CD14-positive monocyte (primary cell): Measurements from ENCODE around the gene SNRPD3. TPM values are rescaled to one million over a fixed set of nuclear protein-coding genes. Genes with fewer than 3 reads are reported as not detected.

ENCODE experiments used
- DNase-seq, 3 donors: peaks; one replicate each; pipeline ENCODE4 v3.0.0-alpha.2; 2011 to 2022
- H2AFZ ChIP-seq: 2 replicates; pipeline ENCODE4 v1.6.0; 2012; ENCODE audit warnings: mild to moderate bottlenecking, low read depth, low read length, inconsistent platforms; ENCODE audit not compliant: insufficient read depth, poor library complexity, severe bottlenecking
- H3K27ac ChIP-seq, 2 donors: 1 replicate in 1 of 2; 2 replicates in 1 of 2; pipeline ENCODE4 v1.5.1; 2012 to 2013; ENCODE audit warnings: low read length in 2 of 2, control low read depth in 1 of 2, inconsistent platforms in 1 of 2, low read depth in 1 of 2, mild to moderate bottlenecking in 1 of 2
- H3K27me3 ChIP-seq, 2 donors: one replicate each; pipeline versions ENCODE4 v1.6.0 to v1.6.1; 2011 to 2013; ENCODE audit warnings: low read length in 2 of 2; ENCODE audit not compliant: control insufficient read depth in 2 of 2, insufficient read depth in 2 of 2
- H3K36me3 ChIP-seq, 2 donors: replicated peaks in 1 of 2; 1 replicate in 1 of 2; 2 replicates in 1 of 2; pipeline versions ENCODE4 v1.5.1 to v1.6.1; 2012 to 2013; ENCODE audit warnings: low read length in 2 of 2, control low read depth in 1 of 2, inconsistent platforms in 1 of 2, mild to moderate bottlenecking in 1 of 2; ENCODE audit not compliant: insufficient read depth in 2 of 2, control insufficient read depth in 1 of 2
- H3K4me1 ChIP-seq, 2 donors: 1 replicate in 1 of 2; 2 replicates in 1 of 2; pipeline versions ENCODE4 v1.5.1 to v1.6.1; 2012 to 2013; ENCODE audit warnings: low read length in 2 of 2, control low read depth in 1 of 2, inconsistent platforms in 1 of 2, mild to moderate bottlenecking in 1 of 2, moderate library complexity in 1 of 2; ENCODE audit not compliant: insufficient read depth in 2 of 2, control insufficient read depth in 1 of 2
- H3K4me2 ChIP-seq: replicated peaks from 2 replicates; pipeline ENCODE3; 2012; ENCODE audit warnings: low read length, moderate library complexity, mild to moderate bottlenecking; ENCODE audit not compliant: poor library complexity, severe bottlenecking; ENCODE audit errors: extremely low read depth
- H3K4me3 ChIP-seq, 3 experiments: fragments of 200-600 bp in 1 of 3; sonication (generic) in 1 of 3; replicated peaks in 1 of 3; 1 replicate in 2 of 3; 2 replicates in 1 of 3; pipeline ENCODE4 v1.5.1; 2011 to 2013; ENCODE audit warnings: low read length in 3 of 3, mild to moderate bottlenecking in 3 of 3, control low read depth in 2 of 3, low read depth in 2 of 3, inconsistent platforms in 1 of 3, moderate library complexity in 1 of 3
- H3K79me2 ChIP-seq: 2 replicates; pipeline ENCODE4 v1.6.0; 2012; ENCODE audit warnings: mild to moderate bottlenecking, control low read depth, inconsistent platforms, low read length, moderate library complexity; ENCODE audit not compliant: insufficient read depth
- H3K9ac ChIP-seq: 2 replicates; pipeline ENCODE4 v1.6.0; 2017; ENCODE audit warnings: low read length, mild to moderate bottlenecking; ENCODE audit not compliant: insufficient read depth, poor library complexity, severe bottlenecking
- H3K9me3 ChIP-seq, 2 donors: replicated peaks in 1 of 2; 1 replicate in 1 of 2; 2 replicates in 1 of 2; pipeline versions ENCODE4 v1.5.1 to v1.6.1; 2012 to 2013; ENCODE audit warnings: low read length in 2 of 2, control low read depth in 1 of 2; ENCODE audit not compliant: control insufficient read depth in 1 of 2, insufficient read depth in 1 of 2
- H4K20me1 ChIP-seq: 2 replicates; pipeline ENCODE4 v1.6.0; 2012; ENCODE audit warnings: mild to moderate bottlenecking, low read length, control low read depth, moderate library complexity; ENCODE audit not compliant: insufficient read depth
- H3K27ac Mint-ChIP-seq, 7 donors: one replicate each; pipeline ENCODE4 v1.8.0; 2020; ENCODE audit warnings: mild to moderate bottlenecking in 7 of 7, mixed read lengths in 7 of 7, moderate library complexity in 6 of 7, inconsistent platforms in 2 of 7
- H3K27me3 Mint-ChIP-seq, 3 donors: one replicate each; pipeline ENCODE4 v1.8.0; 2021 to 2022; ENCODE audit warnings: low read depth in 3 of 3, mild to moderate bottlenecking in 3 of 3, mixed read lengths in 3 of 3, moderate library complexity in 3 of 3, inconsistent platforms in 1 of 3
- H3K36me3 Mint-ChIP-seq, 2 donors: one replicate each; pipeline ENCODE4 v1.8.0; 2020; ENCODE audit warnings: mixed read lengths in 2 of 2, inconsistent platforms in 1 of 2, mild to moderate bottlenecking in 1 of 2
- H3K4me1 Mint-ChIP-seq: one replicate; pipeline ENCODE4 v1.8.0; 2020; ENCODE audit warnings: mild to moderate bottlenecking, mixed read lengths
- H3K4me3 Mint-ChIP-seq, 2 donors: one replicate each; pipeline ENCODE4 v1.8.0; 2020; ENCODE audit warnings: mild to moderate bottlenecking in 2 of 2, mixed read lengths in 2 of 2, moderate library complexity in 1 of 2
- H3K9me3 Mint-ChIP-seq, 7 donors: one replicate each; pipeline ENCODE4 v1.8.0; 2020 to 2022; ENCODE audit warnings: mixed read lengths in 7 of 7, mild to moderate bottlenecking in 6 of 7, moderate library complexity in 6 of 7, inconsistent platforms in 2 of 7
- WGBS: methylation state at CpG from one replicate; pipeline ENCODE4 v1.1.5; 2013; ENCODE audit warnings: missing lambda C conversion rate; ENCODE audit not compliant: insufficient coverage; 5-methylcytosine and 5-hydroxymethylcytosine counted together
- intact Hi-C, 2 donors: fragments of 100-400 bp; cut with micrococcal nuclease; formaldehyde crosslinking; loops; one replicate each; pipeline versions ENCODE4 v1.15.0 to v1.15.1; 2023
- polyA plus RNA-seq, 3 donors: library from polyadenylated mRNA; depleted of rRNA in 1 of 3; unstranded in 2 of 3; stranded (reverse) in 1 of 3; fragments of 300-500 nt in 2 of 3; fragments of >200 nt in 1 of 3; fragmentation: Illumina TruSeq in 2 of 3; gene quantifications; 1 replicate in 2 of 3; 2 replicates in 1 of 3; pipeline ENCODE4 v1.2.3, GENCODE V29; 2012 to 2021
- TF ChIP-seq, protein P1 (sequence below): fragments of 200-600 bp; IDR thresholded peaks from one replicate; pipeline ENCODE4 v1.8.0; 2022; ENCODE audit warnings: antibody characterized with exemption, mild to moderate bottlenecking

The SNRPD3 gene
- polyA plus RNA-seq, 3 donors, result 71.8 to 115 (median 80.9) TPM

DNA sequence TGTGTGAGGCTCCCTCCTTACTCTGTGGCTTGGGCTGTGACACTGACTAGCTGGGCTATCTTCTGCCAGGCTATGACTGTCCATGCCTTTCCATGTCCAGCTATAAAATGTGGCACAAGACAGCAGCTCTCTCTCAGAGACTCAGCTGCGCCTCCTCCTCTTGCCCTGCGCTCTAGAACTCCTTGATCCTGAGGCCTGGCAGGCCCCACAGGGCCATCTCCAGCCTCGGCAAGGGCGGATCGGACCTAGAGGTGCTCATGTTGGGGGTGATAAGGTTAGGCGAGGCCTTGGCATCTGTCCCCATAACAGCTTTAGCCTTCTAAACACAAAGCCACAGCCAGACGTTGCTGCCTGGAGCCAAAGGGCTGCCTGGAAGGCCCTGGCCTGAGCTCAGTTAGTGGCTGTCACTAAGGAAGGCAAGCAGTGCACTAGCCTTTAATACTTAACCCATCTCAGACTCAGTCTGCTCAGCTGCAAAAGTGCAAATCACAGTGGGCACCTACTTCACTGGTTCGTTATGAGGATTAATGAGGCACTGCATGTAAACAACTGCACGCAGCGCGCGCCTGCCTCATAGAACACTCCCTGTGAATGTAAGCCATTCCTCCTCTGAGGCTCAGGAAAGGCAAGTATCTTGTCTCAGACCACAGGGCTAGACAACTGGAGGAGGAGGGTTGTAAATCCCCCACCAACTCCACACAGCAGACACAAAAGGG lies 2.0 kb upstream of the SNRPD3 start:
- Histone ChIP-seq H3K4me1 (peaks cover 46 to 57% of the 10 kb centered on the region in 2 donors), H3K36me3 (peaks cover 22 to 38% of the 10 kb centered on the region in 2 donors), H2AFZ (no peak overlapping the region), H3K79me2 (peaks cover 92% of the 10 kb centered on the region), H3K9me3 (no peaks in the 10 kb centered on the region), H3K9ac (peak overlapping the region; percentile 98), H3K27me3 (no peaks in the 10 kb centered on the region), H3K4me3 (peak overlapping the region; percentile 70 to 98 (median 97)), H4K20me1 (peaks cover 68% of the 10 kb centered on the region), H3K4me2 (peak overlapping the region; percentile 93), H3K27ac (peak overlapping the region; percentile 97 to 98)
- Mint-ChIP-seq H3K36me3 (peaks cover 36 to 47% of the 10 kb centered on the region in 2 donors), H3K27ac (peak overlapping the region; percentile 92 to 99 (median 95)), H3K4me3 (peak overlapping the region; percentile 99 to 100), H3K4me1 (peaks cover 64% of the 10 kb centered on the region), H3K9me3 (no peaks in the 10 kb centered on the region), H3K27me3 (peaks cover 0 to 3% (median 2%) of the 10 kb centered on the region in 3 donors)
- TF ChIP-seq, protein P1, sequence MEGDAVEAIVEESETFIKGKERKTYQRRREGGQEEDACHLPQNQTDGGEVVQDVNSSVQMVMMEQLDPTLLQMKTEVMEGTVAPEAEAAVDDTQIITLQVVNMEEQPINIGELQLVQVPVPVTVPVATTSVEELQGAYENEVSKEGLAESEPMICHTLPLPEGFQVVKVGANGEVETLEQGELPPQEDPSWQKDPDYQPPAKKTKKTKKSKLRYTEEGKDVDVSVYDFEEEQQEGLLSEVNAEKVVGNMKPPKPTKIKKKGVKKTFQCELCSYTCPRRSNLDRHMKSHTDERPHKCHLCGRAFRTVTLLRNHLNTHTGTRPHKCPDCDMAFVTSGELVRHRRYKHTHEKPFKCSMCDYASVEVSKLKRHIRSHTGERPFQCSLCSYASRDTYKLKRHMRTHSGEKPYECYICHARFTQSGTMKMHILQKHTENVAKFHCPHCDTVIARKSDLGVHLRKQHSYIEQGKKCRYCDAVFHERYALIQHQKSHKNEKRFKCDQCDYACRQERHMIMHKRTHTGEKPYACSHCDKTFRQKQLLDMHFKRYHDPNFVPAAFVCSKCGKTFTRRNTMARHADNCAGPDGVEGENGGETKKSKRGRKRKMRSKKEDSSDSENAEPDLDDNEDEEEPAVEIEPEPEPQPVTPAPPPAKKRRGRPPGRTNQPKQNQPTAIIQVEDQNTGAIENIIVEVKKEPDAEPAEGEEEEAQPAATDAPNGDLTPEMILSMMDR, result no peak
- WGBS, result no CpG with 5 or more reads among the region's 12 CpGs
- DNase-seq, result no peak
- intact Hi-C loops, result no loop called here

DNA sequence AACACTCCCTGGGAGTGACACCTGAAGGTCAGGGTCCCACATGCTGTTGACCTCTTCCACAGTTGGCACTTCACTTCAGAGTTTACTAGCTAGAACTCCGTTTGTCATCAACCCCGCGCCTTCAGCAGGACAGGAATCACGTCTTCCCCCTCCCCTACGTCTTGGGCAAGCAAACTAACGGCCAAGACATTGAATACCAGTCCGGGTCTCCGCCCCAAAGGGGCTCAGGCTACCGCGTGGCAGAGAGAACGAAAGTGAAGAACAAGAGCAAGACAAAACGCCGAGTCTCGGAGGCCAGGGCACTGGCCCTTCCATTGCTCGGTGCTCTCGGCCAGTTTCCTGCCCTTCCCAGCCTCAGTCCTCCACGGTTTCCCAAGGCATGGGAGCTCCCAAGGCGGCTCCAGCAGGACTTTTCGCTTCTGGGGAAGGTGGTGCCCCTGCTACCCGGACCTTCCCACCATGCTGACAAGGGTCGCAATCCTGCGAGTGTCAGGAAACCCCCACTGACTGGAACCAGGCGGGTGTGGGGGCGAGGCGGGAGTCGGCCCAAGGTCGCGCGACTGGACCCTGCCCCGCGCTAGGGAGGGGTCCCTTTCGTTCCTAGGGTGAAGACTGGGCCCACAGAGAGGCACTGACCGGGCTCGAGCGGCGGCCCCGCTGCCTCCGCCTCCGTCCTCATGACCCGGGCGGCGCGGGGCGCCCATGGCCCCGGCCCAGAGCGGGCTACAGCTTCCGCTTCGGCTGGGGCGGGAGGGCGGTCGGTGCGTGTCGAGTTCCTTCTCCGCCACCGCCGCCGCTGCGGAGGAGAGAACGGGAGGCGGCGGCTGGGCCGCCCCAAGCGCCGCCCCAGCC lies 1.3 kb upstream of the SNRPD3 start, which contains the start of gene GUCD1:
Gene GUCD1 (minus strand): TSS at position 826 of the 852 bp plus-strand sequence. CDS start 147 bp downstream, at position 679.
- Histone ChIP-seq H3K9ac (peak within 1 kb of the TSS; percentile 98), H3K4me1 (peaks cover 46 to 57% of the 10 kb centered on the region in 2 donors), H3K36me3 (peaks cover 24 to 38% of the 10 kb centered on the region in 2 donors), H2AFZ (peak within 1 kb of the TSS; percentile 97), H3K4me2 (peak within 1 kb of the TSS; percentile 93), H3K79me2 (peaks cover 92% of the 10 kb centered on the region), H3K27me3 (no peaks in the 10 kb centered on the region), H3K9me3 (no peaks in the 10 kb centered on the region), H3K27ac (peak within 1 kb of the TSS; percentile 97 to 98), H4K20me1 (peaks cover 68% of the 10 kb centered on the region), H3K4me3 (peak within 1 kb of the TSS; percentile 79 to 98 (median 97))
- DNase-seq, result peak; percentile 22 to 51 (median 32)
- intact Hi-C loops, result no loop called here
- H3K4me1 Mint-ChIP-seq, result peaks cover 58% of the 10 kb centered on the region
- H3K27me3 Mint-ChIP-seq, result peaks cover 0 to 3% (median 2%) of the 10 kb centered on the region in 3 donors
- TF ChIP-seq, protein P1, result no peak
- H3K9me3 Mint-ChIP-seq, result no peaks in the 10 kb centered on the region
- H3K36me3 Mint-ChIP-seq, result peaks cover 38 to 44% of the 10 kb centered on the region in 2 donors
- WGBS, result under 1% methylated on average over 63 of the region's 64 CpGs
- H3K4me3 Mint-ChIP-seq, result peak within 1 kb of the TSS; percentile 99 to 100
- peak within 1 kb of the TSS; percentile 96 to 99 (median 99) for H3K27ac Mint-ChIP-seq
